HL-60/S4 treated with retinoic acid at 250 ng/mL for 4 days and 3 days (cell line): ENCODE measurements around the gene CLECL1.

Experiments used
- in situ Hi-C: fragments of 300-500 bp; cut with MboI; formaldehyde crosslinking; loops from 2 replicates; pipeline ENCODE4 v1.7.0; 2022; ENCODE audit warnings: low sequenced_read_pairs

CLECL1 gene

GRCh38 chr12:9732921-9733461 is at the start of gene CLECL1:
Gene CLECL1 (minus strand): TSS chr12:9733097.
- in situ Hi-C loops, result no loop called here

GRCh38 chr12:9781360-9781759 is 48.5 kb upstream of the CLECL1 start:
- in situ Hi-C loops, result no loop called here

- in situ Hi-C loops, result no loop called here
Observed at GRCh38 chr12:9779209-9779608, 46.3 kb upstream of the CLECL1 start.

- in situ Hi-C loops, result no loop called here
Observed at GRCh38 chr12:9776781-9777180, 43.9 kb upstream of the CLECL1 start.

GRCh38 chr12:9773216-9773877 is 40.5 kb upstream of the CLECL1 start:
- in situ Hi-C loops, result no loop called here

GRCh38 chr12:9763025-9763424 is 30.1 kb upstream of the CLECL1 start:
- in situ Hi-C loops, result no loop called here

GRCh38 chr12:9762369-9762768 is 29.5 kb upstream of the CLECL1 start:
- in situ Hi-C loops, result no loop called here

GRCh38 chr12:9761419-9761781 is 28.5 kb upstream of the CLECL1 start:
- in situ Hi-C loops, result no loop called here

- in situ Hi-C loops, result no loop called here
Observed at GRCh38 chr12:9760699-9761418, 28.0 kb upstream of the CLECL1 start, which contains the start of gene CD69. Gene CD69 (minus strand): TSS chr12:9760901. CDS start chr12:9760820, 81 bp downstream.

GRCh38 chr12:9760120-9760519 is 27.2 kb upstream of the CLECL1 start:
- in situ Hi-C loops, result no loop called here

- in situ Hi-C loops, result no loop called here
Observed at GRCh38 chr12:9759694-9760093, 26.8 kb upstream of the CLECL1 start.

GRCh38 chr12:9758119-9758518 is 25.2 kb upstream of the CLECL1 start:
- in situ Hi-C loops, result no loop called here

- in situ Hi-C loops, result no loop called here
Observed at GRCh38 chr12:9757433-9758025, 24.6 kb upstream of the CLECL1 start.

- in situ Hi-C loops, result no loop called here
Observed at GRCh38 chr12:9756706-9757105, 23.8 kb upstream of the CLECL1 start.

GRCh38 chr12:9756170-9756569 is 23.3 kb upstream of the CLECL1 start:
- in situ Hi-C loops, result no loop called here

GRCh38 chr12:9755567-9755966 is 22.7 kb upstream of the CLECL1 start:
- in situ Hi-C loops, result no loop called here

GRCh38 chr12:9755035-9755434 is 22.1 kb upstream of the CLECL1 start:
- in situ Hi-C loops, result no loop called here

- in situ Hi-C loops, result no loop called here
Observed at GRCh38 chr12:9754099-9754927, 21.4 kb upstream of the CLECL1 start.

- in situ Hi-C loops, result no loop called here
Observed at GRCh38 chr12:9753498-9753897, 20.6 kb upstream of the CLECL1 start.

GRCh38 chr12:9753073-9753472 is 20.2 kb upstream of the CLECL1 start:
- in situ Hi-C loops, result no loop called here
